Globus pallidus (tissue), 1 donor: ENCODE results near the gene MVP.
A peak's percentile ranks its signal among the peaks of the same experiment; 100 is the strongest.

Experiments
- DNase-seq: peaks from one replicate; pipeline ENCODE4 v3.0.0-alpha.2; 2015; ENCODE audit warnings: low spot score

MVP gene

DNA sequence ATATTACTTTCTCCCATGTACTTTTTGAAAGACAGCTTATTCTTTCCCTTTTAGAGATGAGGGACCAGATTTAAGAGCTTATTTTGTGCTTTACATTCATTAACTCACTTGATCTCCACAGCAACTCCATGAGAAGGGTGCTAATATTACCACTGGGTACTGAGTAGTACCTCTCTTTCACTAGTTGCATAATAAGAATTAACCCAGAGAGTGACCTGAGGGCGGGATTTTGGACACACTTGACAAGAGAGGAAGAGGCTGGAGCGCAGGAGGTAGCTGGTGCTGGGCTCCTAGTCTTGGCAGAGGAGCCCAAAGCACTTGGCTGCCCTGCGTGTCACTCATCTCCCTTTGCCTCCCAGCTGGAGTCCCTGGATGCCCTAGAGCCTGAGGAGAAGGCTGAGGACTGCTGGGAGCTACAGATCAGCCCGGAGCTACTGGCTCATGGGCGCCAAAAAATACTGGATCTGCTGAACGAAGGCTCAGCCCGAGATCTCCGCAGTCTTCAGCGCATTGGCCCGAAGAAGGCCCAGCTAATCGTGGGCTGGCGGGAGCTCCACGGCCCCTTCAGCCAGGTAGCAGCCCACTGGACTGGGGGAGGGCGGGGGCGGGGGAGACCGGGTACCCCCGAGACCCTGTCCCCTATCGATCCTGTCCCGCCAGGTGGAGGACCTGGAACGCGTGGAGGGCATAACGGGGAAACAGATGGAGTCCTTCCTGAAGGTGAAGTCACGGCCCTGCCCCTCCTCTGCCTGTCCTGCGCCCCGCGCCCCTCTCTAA, 15.6 kb upstream of the MVP start:
- no peak for DNase-seq

DNA sequence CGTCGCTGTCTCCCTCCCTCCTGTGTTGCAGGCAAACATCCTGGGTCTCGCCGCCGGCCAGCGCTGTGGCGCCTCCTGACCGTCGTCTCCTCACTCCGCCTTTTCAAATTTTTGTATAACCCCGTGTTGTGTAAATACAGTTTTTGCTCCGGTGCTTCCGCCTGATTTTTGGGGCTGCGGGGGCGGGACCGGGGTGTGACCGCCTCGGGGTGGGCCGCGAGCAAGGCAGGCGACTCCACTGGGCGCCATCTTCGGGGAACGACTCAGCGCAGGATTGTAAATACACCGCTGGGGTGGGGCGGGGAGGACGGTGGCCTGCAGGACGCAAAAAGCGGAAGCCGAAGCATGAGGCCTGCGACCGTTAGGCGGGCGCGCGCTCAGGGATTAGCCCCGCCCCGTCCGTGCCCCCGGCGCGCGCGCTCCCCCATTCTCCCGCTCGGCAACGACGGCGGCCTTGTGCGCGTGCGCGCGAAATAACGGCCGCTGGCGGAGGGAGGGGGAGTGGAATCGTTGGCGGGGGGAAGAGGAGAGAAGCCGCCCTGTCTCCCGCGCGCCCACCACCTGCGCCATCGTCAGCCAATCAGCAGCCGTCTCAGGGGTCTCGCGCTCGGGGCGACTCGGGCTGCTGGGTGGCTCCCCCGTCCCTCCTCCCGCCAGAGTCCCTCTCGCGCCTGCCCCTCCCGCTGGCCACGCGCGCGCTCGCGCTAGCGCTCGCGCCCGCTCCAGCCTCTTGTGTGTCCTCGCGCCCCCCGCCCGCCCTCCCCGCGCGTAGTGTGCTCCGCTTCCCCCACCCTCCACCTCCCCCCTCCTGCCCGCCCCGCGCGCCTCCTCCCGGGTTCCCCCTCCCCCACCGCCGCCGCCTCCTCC, 14.8 kb upstream of the MVP start:
- DNase-seq = peak; percentile 97

DNA sequence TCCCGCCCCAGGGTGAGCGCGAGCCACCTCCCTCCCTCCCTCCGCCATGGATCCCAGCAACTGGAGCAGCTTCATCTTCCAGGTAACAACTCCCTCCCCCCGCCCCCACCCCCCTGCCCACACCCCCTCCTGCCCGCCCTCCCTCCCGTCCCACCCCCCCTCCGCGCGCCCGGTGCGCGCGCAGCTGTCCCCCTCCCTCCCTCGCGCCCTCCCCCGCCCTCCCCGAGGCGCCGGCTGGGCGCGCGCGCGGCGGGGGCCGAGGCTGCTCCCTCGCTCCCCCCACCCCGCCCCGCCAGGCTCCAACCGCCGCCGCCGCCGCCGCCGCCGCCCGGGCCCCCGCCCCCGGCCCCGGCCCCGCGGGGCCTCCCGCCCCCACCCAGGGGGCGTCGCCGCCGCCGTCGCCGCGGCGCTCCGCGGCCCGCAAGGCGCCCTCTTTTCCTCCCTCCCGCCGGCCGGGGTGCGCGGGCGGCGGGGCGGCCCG, 14.1 kb upstream of the MVP start, which contains the start of gene MAZ:
Gene MAZ, plus strand, starts transcription at position 431 of the 481 bp plus-strand sequence. CDS start 173 bp downstream, outside the sequence.
- peak; percentile 72 for DNase-seq

DNA sequence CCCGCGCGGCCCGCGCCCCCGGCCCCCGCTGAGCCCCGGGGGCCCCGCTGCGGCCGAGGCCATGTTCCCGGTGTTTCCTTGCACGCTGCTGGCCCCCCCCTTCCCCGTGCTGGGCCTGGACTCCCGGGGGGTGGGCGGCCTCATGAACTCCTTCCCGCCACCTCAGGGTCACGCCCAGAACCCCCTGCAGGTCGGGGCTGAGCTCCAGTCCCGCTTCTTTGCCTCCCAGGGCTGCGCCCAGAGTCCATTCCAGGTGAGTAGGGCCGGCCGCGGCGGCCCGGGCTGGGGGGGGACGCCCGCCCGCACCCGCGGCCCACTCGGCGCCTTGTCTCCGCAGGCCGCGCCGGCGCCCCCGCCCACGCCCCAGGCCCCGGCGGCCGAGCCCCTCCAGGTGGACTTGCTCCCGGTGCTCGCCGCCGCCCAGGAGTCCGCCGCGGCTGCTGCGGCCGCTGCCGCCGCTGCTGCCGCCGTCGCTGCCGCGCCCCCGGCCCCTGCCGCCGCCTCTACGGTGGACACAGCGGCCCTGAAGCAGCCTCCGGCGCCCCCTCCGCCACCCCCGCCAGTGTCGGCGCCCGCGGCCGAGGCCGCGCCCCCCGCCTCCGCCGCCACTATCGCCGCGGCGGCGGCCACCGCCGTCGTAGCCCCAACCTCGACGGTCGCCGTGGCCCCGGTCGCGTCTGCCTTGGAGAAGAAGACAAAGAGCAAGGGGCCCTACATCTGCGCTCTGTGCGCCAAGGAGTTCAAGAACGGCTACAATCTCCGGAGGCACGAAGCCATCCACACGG, 13.4 kb upstream of the MVP start:
- no peak for DNase-seq

DNA sequence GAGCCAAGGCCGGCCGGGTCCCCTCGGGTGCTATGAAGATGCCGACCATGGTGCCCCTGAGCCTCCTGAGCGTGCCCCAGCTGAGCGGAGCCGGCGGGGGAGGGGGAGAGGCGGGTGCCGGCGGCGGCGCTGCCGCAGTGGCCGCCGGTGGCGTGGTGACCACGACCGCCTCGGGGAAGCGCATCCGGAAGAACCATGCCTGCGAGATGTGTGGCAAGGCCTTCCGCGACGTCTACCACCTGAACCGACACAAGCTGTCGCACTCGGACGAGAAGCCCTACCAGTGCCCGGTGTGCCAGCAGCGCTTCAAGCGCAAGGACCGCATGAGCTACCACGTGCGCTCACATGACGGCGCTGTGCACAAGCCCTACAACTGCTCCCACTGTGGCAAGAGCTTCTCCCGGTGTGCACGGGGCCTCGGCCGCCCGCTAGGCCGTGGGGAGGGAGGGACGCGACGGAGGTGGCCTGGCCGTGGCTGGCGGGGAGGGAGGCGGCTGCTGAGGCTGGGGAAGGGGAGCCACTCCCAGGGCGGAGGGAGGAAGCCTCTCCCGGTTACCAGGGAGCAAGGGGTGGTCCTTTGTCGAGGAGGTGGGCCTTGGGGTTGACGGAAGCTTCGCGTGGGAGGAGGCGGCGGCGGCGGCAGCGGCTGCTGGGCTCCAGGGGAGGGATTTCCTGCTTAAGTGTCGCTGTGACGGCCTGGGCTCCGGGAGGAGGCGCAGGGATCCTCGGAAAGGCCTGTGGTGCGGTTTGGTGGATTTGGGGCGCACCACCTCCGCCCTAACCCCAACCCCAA, 12.6 kb upstream of the MVP start:
- DNase-seq = peak; percentile 89

DNA sequence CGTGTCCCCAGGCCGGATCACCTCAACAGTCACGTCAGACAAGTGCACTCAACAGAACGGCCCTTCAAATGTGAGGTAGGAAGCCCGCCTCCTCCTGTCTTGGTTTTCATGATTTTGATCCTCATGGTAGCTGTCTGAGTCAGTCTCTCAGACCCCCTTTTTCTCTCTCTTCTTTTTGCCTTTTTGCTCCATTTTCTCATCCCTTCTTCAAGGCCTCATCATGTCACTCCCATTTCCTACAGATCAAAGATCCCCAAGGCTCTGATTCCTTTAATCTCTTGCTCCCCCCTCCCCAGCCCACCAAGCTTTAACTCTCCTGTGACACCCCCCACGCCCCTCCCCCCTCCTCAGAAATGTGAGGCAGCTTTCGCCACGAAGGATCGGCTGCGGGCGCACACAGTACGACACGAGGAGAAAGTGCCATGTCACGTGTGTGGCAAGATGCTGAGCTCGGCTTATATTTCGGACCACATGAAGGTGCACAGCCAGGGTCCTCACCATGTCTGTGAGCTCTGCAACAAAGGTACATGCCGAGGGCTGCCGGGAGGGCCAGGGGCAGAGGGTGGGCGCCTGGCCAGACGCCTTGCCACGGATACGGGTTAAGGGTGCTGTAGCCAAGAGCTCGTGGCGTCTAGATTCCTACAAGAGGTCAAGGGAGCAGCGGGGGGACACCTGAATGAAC, 11.9 kb upstream of the MVP start:
- DNase-seq = no peak

DNA sequence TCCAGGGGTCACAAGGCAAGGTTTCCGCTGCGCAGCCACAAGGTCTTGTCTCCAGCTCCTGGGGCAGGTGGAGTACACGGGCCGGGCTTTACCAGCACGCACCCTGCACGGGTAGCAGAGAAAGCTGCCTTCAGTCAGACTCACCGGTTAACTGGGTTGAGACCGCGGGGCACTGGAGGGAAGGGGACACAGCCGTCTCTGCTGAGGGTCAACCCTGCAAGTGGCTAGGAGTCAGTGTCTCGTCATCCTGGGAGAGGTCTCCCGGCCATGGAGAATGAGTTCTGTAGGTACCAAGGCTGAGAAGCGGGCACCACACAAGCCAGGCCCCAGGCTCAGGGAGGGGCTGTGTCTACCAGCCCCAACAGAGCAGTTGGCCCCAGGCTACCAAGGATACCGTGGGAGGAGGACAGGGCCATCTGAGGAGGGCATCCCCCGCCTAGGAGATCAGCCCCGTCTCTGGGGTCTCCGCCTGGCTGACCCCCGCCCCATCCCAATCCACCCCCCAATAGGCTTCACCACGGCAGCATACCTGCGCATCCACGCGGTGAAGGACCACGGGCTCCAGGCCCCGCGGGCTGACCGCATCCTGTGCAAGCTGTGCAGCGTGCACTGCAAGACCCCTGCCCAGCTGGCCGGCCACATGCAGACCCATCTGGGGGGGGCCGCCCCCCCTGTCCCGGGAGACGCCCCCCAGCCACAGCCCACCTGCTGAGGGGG, 11.1 kb upstream of the MVP start:
- DNase-seq = no peak

DNA sequence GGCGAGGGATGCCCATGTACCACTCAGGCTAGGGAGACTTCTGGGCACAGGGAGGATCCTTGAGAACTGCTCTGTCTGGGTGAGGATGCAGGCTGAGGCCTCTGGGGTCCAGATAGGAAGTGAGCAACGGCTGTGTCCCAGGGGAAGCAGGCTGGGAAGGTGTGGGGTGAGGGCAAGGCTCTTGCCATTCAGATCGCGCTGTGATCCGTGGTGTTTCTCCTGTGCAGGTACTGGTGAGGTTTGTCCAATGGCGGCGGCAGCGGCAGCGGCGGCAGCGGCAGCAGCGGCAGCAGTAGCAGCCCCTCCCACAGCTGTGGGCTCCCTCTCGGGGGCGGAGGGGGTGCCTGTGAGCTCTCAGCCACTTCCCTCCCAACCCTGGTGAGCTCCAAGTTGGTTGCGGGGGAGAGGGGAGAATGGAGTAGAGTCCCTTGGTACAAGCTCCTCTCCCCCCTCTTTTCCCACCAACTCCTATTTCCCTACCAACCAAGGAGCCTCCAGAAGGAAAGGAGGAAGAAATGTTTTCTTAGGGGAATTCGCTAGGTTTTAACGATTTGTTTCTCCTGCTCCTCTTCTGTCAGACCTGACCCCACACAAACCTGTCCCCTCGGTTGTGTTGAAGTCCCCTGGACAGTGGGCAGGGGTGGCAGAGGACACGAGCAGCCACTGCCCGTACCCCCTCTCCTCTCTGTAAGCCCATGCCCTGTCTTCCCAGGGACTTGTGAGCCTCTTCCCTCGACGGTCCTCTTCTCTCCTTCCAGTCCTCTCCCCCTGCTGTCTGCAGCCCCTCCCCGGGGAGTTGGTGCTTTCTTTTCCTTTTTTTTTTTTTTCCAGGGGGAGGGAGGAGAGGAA, 10.2 kb upstream of the MVP start:
- no peak for DNase-seq

DNA sequence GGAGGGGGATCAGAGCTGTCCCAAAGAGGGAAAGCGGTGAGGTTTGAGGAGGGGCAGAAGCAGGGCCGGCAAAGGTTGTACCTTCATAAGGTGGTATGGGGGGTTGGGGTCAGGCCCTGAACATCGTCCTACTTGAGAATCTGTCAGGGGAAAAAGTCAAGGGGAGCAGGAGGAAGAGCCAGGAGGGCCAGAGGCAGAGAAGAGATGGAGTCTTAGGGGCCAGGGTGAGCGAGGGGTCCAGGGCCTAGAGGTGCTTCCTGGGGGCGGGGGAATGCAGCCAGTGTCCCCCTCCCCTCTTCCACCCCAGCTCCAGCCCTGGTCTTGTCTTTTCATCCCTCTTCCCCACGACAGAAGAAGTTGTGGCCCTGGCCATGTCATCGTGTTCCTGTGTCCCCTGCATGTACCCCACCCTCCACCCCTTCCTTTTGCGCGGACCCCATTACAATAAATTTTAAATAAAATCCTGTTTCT, 9.5 kb upstream of the MVP start:
- no peak for DNase-seq

DNA sequence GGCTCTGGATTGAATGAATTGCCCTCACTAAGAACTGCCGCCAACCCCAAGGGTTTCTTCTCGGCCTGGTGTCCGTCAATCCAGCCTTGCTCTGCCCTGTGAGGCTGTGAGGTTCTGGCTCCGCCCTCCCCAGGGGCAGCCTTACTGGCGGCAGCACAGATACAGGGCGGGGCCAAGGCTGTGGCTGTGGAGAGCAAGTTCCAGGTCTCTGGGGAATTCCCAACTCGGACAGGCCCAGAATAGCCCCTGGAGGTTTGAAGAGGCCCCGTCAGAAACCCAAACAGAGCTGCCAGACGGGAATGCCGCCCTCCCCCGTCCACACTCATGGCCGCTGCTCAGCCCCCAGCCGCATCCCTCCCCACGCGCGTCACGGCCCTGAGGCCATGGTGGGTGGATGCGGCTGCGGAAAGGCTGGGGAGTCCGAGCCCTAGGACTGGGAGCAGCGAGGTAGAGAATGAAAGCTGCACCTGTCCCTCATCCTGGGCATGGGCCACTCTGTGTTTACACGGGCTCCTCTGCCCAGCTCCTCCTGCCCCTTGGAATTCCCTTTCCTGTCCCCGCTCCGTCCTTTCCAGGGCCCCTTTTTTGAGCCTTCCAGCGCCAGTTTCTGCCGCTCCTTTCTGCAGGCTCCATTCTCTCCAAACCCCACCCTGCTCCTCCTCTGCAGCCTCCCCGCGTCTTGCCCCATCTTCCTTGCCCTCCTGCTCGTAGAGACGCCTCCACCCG, 8.9 kb upstream of the MVP start:
- DNase-seq = peak; percentile 96

DNA sequence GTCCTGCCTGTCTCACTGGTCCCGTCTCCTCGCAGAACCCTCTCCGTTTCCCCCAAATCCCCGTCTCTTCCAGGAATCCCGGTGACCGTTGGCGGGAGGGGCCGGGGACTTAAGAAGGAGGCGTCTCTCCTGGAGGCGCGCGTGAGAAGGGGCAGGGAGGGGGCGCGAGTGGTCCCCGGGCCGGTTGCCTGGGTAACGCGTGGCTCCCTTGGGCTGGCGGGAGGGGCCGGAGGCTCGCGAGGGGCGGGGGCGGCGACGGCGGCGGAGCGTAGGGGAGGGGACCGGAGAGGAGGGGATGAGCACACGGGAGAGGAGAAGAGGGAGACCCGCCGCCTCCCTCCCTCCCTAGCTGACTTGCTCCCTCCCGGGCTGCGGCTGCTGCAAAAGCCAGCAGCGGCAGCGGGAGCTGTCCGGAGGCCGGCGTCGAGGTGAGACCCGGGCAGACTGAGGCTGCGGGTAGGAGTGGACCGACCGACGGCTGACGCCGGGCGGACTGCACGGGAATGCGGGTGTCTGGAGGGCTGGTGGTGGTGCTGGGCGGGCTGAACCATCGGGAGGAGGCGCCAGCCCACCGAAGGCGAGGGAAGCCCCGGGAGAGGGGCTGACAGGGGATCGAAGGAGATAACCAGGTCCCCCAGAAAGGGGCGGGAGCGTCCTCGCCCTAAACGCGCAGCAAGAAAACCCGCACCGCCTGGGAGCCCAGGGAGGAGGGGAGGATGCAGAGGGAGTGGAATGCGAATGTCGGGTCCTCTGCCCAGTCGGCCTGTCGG, 8.2 kb upstream of the MVP start, which contains the start of gene PRRT2:
Gene PRRT2, plus strand, starts transcription at position 298 of the 770 bp plus-strand sequence. CDS start 862 bp downstream, outside the sequence.
- DNase-seq = peak; percentile 64

DNA sequence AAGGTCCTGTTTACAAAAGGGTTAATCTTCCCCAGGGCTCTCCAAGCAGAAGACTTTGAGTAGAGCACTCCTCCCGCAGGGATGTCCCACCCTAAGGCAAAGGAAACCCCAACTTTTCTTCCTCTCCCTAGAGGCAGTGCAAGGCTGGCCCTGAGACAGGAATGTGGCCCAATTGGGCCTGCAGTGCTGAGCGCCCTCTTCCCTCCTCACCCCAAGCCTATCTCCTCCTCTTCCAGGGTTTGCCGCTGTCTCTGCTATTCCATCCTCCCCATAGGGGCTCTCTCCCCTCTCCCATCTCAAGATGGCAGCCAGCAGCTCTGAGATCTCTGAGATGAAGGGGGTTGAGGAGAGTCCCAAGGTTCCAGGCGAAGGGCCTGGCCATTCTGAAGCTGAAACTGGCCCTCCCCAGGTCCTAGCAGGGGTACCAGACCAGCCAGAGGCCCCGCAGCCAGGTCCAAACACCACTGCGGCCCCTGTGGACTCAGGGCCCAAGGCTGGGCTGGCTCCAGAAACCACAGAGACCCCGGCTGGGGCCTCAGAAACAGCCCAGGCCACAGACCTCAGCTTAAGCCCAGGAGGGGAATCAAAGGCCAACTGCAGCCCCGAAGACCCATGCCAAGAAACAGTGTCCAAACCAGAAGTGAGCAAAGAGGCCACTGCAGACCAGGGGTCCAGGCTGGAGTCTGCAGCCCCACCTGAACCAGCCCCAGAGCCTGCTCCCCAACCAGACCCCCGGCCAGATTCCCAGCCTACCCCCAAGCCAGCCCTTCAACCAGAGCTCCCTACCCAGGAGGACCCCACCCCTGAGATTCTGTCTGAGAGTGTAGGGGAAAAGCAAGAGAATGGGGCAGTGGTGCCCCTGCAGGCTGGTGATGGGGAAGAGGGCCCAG, 7.3 kb upstream of the MVP start:
- DNase-seq = no peak

DNA sequence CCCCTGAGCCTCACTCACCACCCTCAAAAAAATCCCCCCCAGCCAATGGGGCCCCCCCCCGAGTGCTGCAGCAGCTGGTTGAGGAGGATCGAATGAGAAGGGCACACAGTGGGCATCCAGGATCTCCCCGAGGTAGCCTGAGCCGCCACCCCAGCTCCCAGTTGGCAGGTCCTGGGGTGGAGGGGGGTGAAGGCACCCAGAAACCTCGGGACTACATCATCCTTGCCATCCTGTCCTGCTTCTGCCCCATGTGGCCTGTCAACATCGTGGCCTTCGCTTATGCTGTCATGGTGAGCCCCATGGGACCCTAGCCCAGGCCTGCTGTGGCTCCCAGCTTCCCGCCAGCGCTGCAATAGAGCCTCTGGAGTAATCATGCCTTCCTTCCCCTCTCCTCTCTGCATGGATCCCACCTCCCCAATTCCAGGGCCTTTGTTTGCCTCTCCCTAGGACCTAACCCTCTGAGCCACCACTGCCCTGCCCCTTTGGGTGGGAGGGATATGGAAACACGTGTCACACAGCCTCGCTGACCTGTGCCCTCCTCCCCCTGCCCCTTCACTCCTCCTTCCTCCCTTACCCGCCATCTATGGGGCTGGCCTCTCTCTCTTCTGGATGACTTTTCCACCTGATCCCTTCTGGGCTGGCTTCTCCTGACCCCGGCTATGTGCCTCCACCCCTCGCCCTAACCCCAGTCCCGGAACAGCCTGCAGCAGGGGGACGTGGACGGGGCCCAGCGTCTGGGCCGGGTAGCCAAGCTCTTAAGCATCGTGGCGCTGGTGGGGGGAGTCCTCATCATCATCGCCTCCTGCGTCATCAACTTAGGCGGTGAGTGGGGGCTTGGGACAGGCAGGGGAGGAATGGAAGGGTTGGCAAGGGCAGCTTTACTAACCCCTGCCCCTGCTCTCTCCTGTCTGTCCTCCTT, 6.4 kb upstream of the MVP start:
- no peak for DNase-seq

DNA sequence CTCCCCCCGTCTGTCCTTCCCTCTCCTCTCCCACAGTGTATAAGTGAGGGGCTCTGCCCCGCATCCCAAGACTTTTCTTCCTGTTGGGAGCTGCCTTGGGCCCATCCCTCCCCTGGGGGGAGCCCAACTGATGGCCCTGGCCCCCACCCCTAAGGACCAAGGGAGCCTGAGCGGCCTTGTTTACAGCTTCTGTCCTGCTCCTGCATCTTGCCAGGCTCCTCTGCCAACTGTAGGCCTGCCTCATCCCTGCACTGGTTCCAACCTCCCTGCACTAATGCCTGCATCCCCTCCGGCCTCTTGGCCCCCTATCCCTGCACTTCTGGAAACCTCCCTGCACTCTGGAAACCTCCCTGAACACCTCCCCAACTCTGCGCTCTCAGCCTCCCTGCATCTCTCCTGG, 5.7 kb upstream of the MVP start:
- DNase-seq = no peak

DNA sequence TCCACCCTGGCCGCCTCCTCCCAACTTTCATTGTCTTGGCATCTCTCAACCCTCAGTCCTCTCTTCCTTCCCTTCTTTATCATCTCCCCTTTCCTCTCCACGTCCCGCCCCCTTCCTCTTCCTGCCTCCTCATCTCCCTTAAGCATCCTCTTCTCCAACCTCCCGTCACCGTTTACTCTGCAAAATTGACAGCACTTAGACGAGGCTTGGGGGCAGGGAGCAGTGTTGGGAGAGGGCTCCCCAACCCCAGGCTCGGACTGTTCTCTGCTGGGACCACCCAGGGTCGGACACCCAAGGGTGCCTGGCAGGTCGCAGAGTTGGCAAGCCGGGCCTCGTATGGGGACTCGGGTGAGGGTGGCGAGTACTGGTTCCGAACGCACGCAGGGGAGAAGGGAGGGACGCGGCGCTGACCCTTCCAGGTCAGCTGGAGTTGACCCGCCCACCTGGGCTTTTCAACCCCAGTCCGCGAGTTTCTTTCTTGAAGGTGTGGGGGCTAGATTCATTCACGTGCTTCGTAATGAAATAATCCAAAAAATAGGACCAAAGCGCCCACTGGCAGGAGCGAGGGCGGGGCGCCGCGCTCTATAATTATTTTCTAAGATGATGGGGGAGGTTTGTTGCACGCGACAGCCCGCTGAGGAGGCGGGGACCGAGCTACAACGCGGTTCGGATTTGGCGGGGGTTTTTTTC, 5.1 kb upstream of the MVP start:
- DNase-seq = no peak
